IMR-90 (cell line): ENCODE results near the gene ATIC. TPM values are rescaled to one million over a fixed set of nuclear protein-coding genes. Genes with fewer than 3 reads are reported as not detected.
A peak's percentile ranks its signal among the peaks of the same experiment; 100 is the strongest.

Source experiments
- ATAC-seq: fragments of 200-7000 bp; cut with Tn5 transposase; 2 replicates; pipeline ENCODE4 v1.9.1; 2020; ENCODE audit warnings: low read depth, mild to moderate bottlenecking, moderate library complexity
- BruUV-seq: library from RNA; stranded (reverse); fragments of 400-500 nt; replicated peaks from 2 replicates; lab custom pipeline; 2021; lab: Mats Ljungman, UMichigan
- CTCF ChIA-PET: fragments of 300-600 bp; formaldehyde crosslinking; extraction: SDS; loops from one replicate; lab custom pipeline; 2021; ENCODE audit warnings: antibody characterized with exemption; lab: Yijun Ruan, JAX
- POLR2A ChIA-PET: fragments of 300-600 bp; sonication (Branson Sonifier 250); formaldehyde crosslinking; loops from one replicate; lab custom pipeline; 2022; ENCODE audit warnings: antibody characterized with exemption; ENCODE audit not compliant: unreplicated experiment; lab: Charles Lee
- DNase-seq: peaks from one replicate; pipeline ENCODE4 v3.0.0; 2013
- H2AFZ ChIP-seq: replicated peaks from 2 replicates; pipeline ENCODE3; 2013; ENCODE audit warnings: low read length, mild to moderate bottlenecking; ENCODE audit not compliant: poor library complexity
- H2AK5ac ChIP-seq: 2 replicates; pipeline ENCODE4 v1.6.1; 2013; ENCODE audit warnings: low read depth, low read length, inconsistent platforms
- H2AK9ac ChIP-seq: replicated peaks from 2 replicates; pipeline ENCODE3; 2013; ENCODE audit warnings: mild to moderate bottlenecking, low read depth, low read length, moderate library complexity; ENCODE audit not compliant: poor library complexity
- H2BK120ac ChIP-seq: 2 replicates; pipeline ENCODE4 v1.6.1; 2013; ENCODE audit warnings: low read depth, low read length, inconsistent platforms
- H2BK15ac ChIP-seq: 3 replicates; pipeline ENCODE4 v1.6.1; 2013; ENCODE audit warnings: low read depth, low read length, inconsistent platforms
- H2BK20ac ChIP-seq: 2 replicates; pipeline ENCODE4 v1.6.1; 2013; ENCODE audit warnings: low read depth, mild to moderate bottlenecking, inconsistent platforms, low read length, moderate library complexity
- H2BK5ac ChIP-seq: 2 replicates; pipeline ENCODE4 v1.6.1; 2013; ENCODE audit warnings: mild to moderate bottlenecking, low read depth, low read length, inconsistent platforms; ENCODE audit not compliant: poor library complexity, severe bottlenecking
- H3K14ac ChIP-seq: replicated peaks from 2 replicates; pipeline ENCODE4 v1.6.1; 2013; ENCODE audit warnings: low read depth, low read length, inconsistent platforms
- H3K18ac ChIP-seq: 2 replicates; pipeline ENCODE4 v1.6.1; 2013; ENCODE audit warnings: low read depth, low read length, control low read depth
- H3K23ac ChIP-seq: 2 replicates; pipeline ENCODE4 v1.6.1; 2013; ENCODE audit warnings: low read depth, low read length, inconsistent platforms
- H3K27ac ChIP-seq: 2 replicates; pipeline ENCODE4 v1.5.1; 2013; ENCODE audit warnings: mild to moderate bottlenecking, control low read depth, low read length; ENCODE audit not compliant: insufficient read depth
- H3K27me3 ChIP-seq: 2 replicates; pipeline ENCODE4 v1.6.1; 2013; ENCODE audit warnings: low read length; ENCODE audit not compliant: control insufficient read depth, insufficient read depth
- H3K36me3 ChIP-seq: 2 replicates; pipeline ENCODE4 v1.6.1; 2013; ENCODE audit warnings: low read length, mixed read lengths; ENCODE audit not compliant: control insufficient read depth, insufficient read depth
- H3K4ac ChIP-seq: 2 replicates; pipeline ENCODE4 v1.6.1; 2013; ENCODE audit warnings: low read depth, low read length, inconsistent platforms
- H3K4me1 ChIP-seq: 2 replicates; pipeline ENCODE4 v1.6.1; 2013; ENCODE audit warnings: low read length, mixed read lengths; ENCODE audit not compliant: control insufficient read depth, insufficient read depth
- H3K4me2 ChIP-seq: 2 replicates; pipeline ENCODE4 v1.6.1; 2013; ENCODE audit warnings: low read depth, mild to moderate bottlenecking, control low read depth, low read length, moderate library complexity
- H3K4me3 ChIP-seq: 2 replicates; pipeline ENCODE4 v1.5.1; 2013; ENCODE audit warnings: low read depth, mild to moderate bottlenecking, control low read depth, low read length, moderate library complexity; ENCODE audit not compliant: insufficient read depth
- H3K56ac ChIP-seq: 2 replicates; pipeline ENCODE4 v1.6.1; 2013; ENCODE audit warnings: low read length, inconsistent platforms; ENCODE audit not compliant: insufficient read depth; ENCODE audit errors: extremely low read depth
- H3K79me1 ChIP-seq, 2 experiments: 2 replicates each; pipeline ENCODE4 v1.6.1; 2013; ENCODE audit warnings: low read length in 2 of 2, inconsistent platforms in 1 of 2, low read depth in 1 of 2
- H3K9ac ChIP-seq: 2 replicates; pipeline ENCODE4 v1.6.1; 2013; ENCODE audit warnings: low read depth, low read length, control low read depth
- H3K9me1 ChIP-seq: 2 replicates; pipeline ENCODE4 v1.6.1; 2013; ENCODE audit warnings: low read length, inconsistent platforms; ENCODE audit not compliant: insufficient read depth
- H3K9me3 ChIP-seq: 2 replicates; pipeline ENCODE4 v1.6.1; 2013; ENCODE audit warnings: low read length; ENCODE audit not compliant: control insufficient read depth, insufficient read depth
- H4K20me1 ChIP-seq: 2 replicates; pipeline ENCODE4 v1.6.1; 2013; ENCODE audit warnings: low read length, inconsistent platforms; ENCODE audit not compliant: insufficient read depth
- H4K5ac ChIP-seq: 2 replicates; pipeline ENCODE4 v1.6.1; 2013; ENCODE audit warnings: mild to moderate bottlenecking, low read depth, low read length, control low read depth
- H4K8ac ChIP-seq, 2 experiments: 2 replicates each; pipeline ENCODE4 v1.6.1; 2013; ENCODE audit warnings: low read depth in 2 of 2, low read length in 2 of 2, control low read depth in 1 of 2, inconsistent platforms in 1 of 2
- H4K91ac ChIP-seq: 2 replicates; pipeline ENCODE4 v1.6.1; 2013; ENCODE audit warnings: low read depth, low read length, inconsistent platforms; ENCODE audit not compliant: insufficient read depth
- CHD1 ChIP-seq: IDR thresholded peaks from 2 replicates; pipeline ENCODE4 v1.6.1; 2012; ENCODE audit warnings: low read depth, low read length, improper control_type of control experiment
- MAZ ChIP-seq: IDR thresholded peaks from 2 replicates; pipeline ENCODE4 v1.6.1; 2012; ENCODE audit warnings: low read depth, mild to moderate bottlenecking, low read length, improper control_type of control experiment, moderate library complexity, borderline replicate concordance
- NFE2L2 ChIP-seq: fragments of 150-350 bp; IDR thresholded peaks from 2 replicates; pipeline ENCODE4 v1.6.1; 2016; ENCODE audit warnings: low read depth, mild to moderate bottlenecking, low read length
- POLR2A ChIP-seq: IDR thresholded peaks from 2 replicates; pipeline ENCODE4 v1.6.1; 2012; ENCODE audit warnings: mild to moderate bottlenecking, low read depth, low read length
- RFX5 ChIP-seq: IDR thresholded peaks from 2 replicates; pipeline ENCODE4 v1.8.0; 2012; ENCODE audit warnings: low read depth, mild to moderate bottlenecking, low read length, moderate library complexity
- WGBS, 2 experiments: methylation state at CpG; one replicate each; pipeline versions ENCODE4 v1.1.5 to v1.1.7; 2013; ENCODE audit warnings: missing lambda C conversion rate in 2 of 2; ENCODE audit not compliant: insufficient read length in 1 of 2; ENCODE audit errors: extremely low coverage in 2 of 2; 5-methylcytosine and 5-hydroxymethylcytosine counted together
- dilution Hi-C: fragments of 300-500 bp; cut with HindIII; formaldehyde crosslinking; loops from one replicate; pipeline ENCODE4 v1.14.3; 2018; ENCODE audit warnings: low sequenced_read_pairs; ENCODE audit not compliant: unreplicated experiment
- in situ Hi-C: fragments of 300-500 bp; cut with MboI; formaldehyde crosslinking; loops from 3 replicates; pipeline ENCODE4 v1.14.3; 2019; ENCODE audit warnings: low sequenced_read_pairs, inconsistent platforms, mixed read lengths
- intact Hi-C: fragments of 100-400 bp; cut with micrococcal nuclease; formaldehyde crosslinking; loops from 2 replicates; pipeline ENCODE4 v1.10.0; 2022
- polyA plus RNA-seq, 3 experiments: library from polyadenylated mRNA; depleted of rRNA; stranded (reverse); fragments of >200 nt; gene quantifications; 2 replicates each; pipeline ENCODE4 v1.2.3, GENCODE V29; 2012; ENCODE audit warnings: low replicate concordance in 1 of 3
- total RNA-seq: library from RNA; depleted of rRNA; stranded (reverse); fragments of >200 nt; gene quantifications from 2 replicates; pipeline ENCODE4 v1.2.3, GENCODE V29; 2012

ATIC gene
- total and polyA plus RNA-seq, 2 of the 4 experiments (the other 2 are of a cell fraction), result 30.5 to 101 TPM

GRCh38 chr2:215377283-215377682 lies 65.4 kb downstream of the ATIC start:
- H3K4me1 ChIP-seq, result peaks cover 2% of the 10 kb centered on the region
- H3K23ac ChIP-seq, result no peak overlapping the region
- TF ChIP-seq RFX5 (no peak), MAZ (no peak), CHD1 (no peak), POLR2A (peak; percentile 35; the same call in 1 of the 2 replicates), NFE2L2 (no peak)
- H4K8ac ChIP-seq, result no peak overlapping the region
- H3K79me1 ChIP-seq, result peaks cover 24 to 36% of the 10 kb centered on the region in 2 experiments
- DNase-seq, result peak; percentile 55
- peaks cover 7% of the 10 kb centered on the region; the same call in 1 of the 2 replicates for H3K9me1 ChIP-seq
- dilution Hi-C loops, result no loop called here
- ChIA-PET CTCF (interaction anchor here (1.0 kb wide), 1 partner anchor 554 kb away, joined by 3 read pairs; no protein-coding TSS in a partner anchor), POLR2A (no interaction called here)
- H3K9me3 ChIP-seq, result no peaks in the 10 kb centered on the region
- peak; percentile 5; the same call in 1 of the 2 replicates for ATAC-seq
- WGBS, 2 experiments, result no CpG with 5 or more reads among the region's 2 CpGs
- H2BK20ac ChIP-seq, result no peak overlapping the region
- H3K27me3 ChIP-seq, result no peaks in the 10 kb centered on the region
- BruUV-seq, result no TSS peak
- H3K9ac ChIP-seq, result no peak overlapping the region
- H4K5ac ChIP-seq, result no peak overlapping the region
- H2BK5ac ChIP-seq, result no peak overlapping the region
- H3K4me3 ChIP-seq, result no peak overlapping the region
- no peak overlapping the region for H2AFZ ChIP-seq
- no peak overlapping the region for H3K18ac ChIP-seq
- no peak overlapping the region for H4K91ac ChIP-seq
- no peak overlapping the region for H3K27ac ChIP-seq
- H2AK5ac ChIP-seq, result no peak overlapping the region
- H3K4ac ChIP-seq, result no peak overlapping the region
- no peak overlapping the region for H3K4me2 ChIP-seq
- no peak overlapping the region for H2AK9ac ChIP-seq
- peaks cover 27% of the 10 kb centered on the region; the same call in 1 of the 2 replicates for H4K20me1 ChIP-seq
- no peak overlapping the region for H3K14ac ChIP-seq
- peaks cover 80% of the 10 kb centered on the region for H3K36me3 ChIP-seq
- intact Hi-C loops, result no loop called here
- in situ Hi-C loops, result no loop called here
- no peak overlapping the region for H3K56ac ChIP-seq
- H2BK120ac ChIP-seq, result no peak overlapping the region
- H2BK15ac ChIP-seq, result no peak overlapping the region
